CD4-positive, CD25-positive, alpha-beta regulatory T cell (primary cell): Measurements from ENCODE around the gene AQP12B. TPM values are rescaled to one million over a fixed set of nuclear protein-coding genes. Genes with fewer than 3 reads are reported as not detected.

Experiments
- ATAC-seq, 2 donors: fragments of 150-1000 bp; cut with Tn5 transposase; one replicate each; pipeline ENCODE4 v1.10.0; 2021; ENCODE audit warnings: low read depth in 2 of 2, moderate number of reproducible peaks in 2 of 2, moderate library complexity in 1 of 2
- DNase-seq, 3 donors: peaks; one replicate each; pipeline versions ENCODE4 v3.0.0 to v3.0.0-alpha.2; 2012 to 2022; ENCODE audit warnings: mixed read lengths in 1 of 3
- H3K27ac ChIP-seq: one replicate; pipeline ENCODE4 v1.7.0; 2013; ENCODE audit warnings: mild to moderate bottlenecking, low read length; ENCODE audit not compliant: insufficient read depth, poor library complexity, severe bottlenecking
- H3K27me3 ChIP-seq: one replicate; pipeline ENCODE4 v1.7.0; 2013; ENCODE audit warnings: low read length; ENCODE audit not compliant: control insufficient read depth, insufficient read depth
- H3K36me3 ChIP-seq: one replicate; pipeline ENCODE4 v1.7.0; 2013; ENCODE audit warnings: mild to moderate bottlenecking, low read length, moderate library complexity; ENCODE audit not compliant: control insufficient read depth, insufficient read depth
- H3K4me1 ChIP-seq: 2 replicates; pipeline ENCODE4 v1.7.0; 2013; ENCODE audit warnings: mild to moderate bottlenecking, low read length; ENCODE audit not compliant: insufficient read depth, control insufficient read depth, poor library complexity, severe bottlenecking
- H3K4me3 ChIP-seq: one replicate; pipeline ENCODE4 v1.7.0; 2013; ENCODE audit warnings: low read depth, mild to moderate bottlenecking, low read length, moderate library complexity
- H3K9me3 ChIP-seq, 2 experiments: 1 replicate in 1 of 2; 2 replicates in 1 of 2; pipeline ENCODE4 v1.7.0; 2013; ENCODE audit warnings: low read length in 2 of 2, mild to moderate bottlenecking in 1 of 2, moderate library complexity in 1 of 2; ENCODE audit not compliant: control insufficient read depth in 2 of 2
- H3K27ac Mint-ChIP-seq, 3 donors: one replicate each; pipeline ENCODE4 v1.8.0; 2020 to 2022; ENCODE audit warnings: mild to moderate bottlenecking in 3 of 3, mixed read lengths in 3 of 3, moderate library complexity in 2 of 3
- H3K27me3 Mint-ChIP-seq: one replicate; pipeline ENCODE4 v1.8.0; 2022; ENCODE audit warnings: mild to moderate bottlenecking, mixed read lengths
- H3K36me3 Mint-ChIP-seq: one replicate; pipeline ENCODE4 v1.8.0; 2020; ENCODE audit warnings: mixed read lengths
- H3K4me1 Mint-ChIP-seq, 4 donors: one replicate each; pipeline ENCODE4 v1.8.0; 2020 to 2022; ENCODE audit warnings: mixed read lengths in 4 of 4, mild to moderate bottlenecking in 1 of 4
- H3K4me3 Mint-ChIP-seq, 4 donors: one replicate each; pipeline ENCODE4 v1.8.0; 2020 to 2022; ENCODE audit warnings: mild to moderate bottlenecking in 4 of 4, mixed read lengths in 4 of 4, moderate library complexity in 3 of 4
- H3K9me3 Mint-ChIP-seq, 7 donors: one replicate each; pipeline ENCODE4 v1.8.0; 2020 to 2022; ENCODE audit warnings: mixed read lengths in 7 of 7, mild to moderate bottlenecking in 3 of 7, moderate library complexity in 2 of 7
- polyA plus RNA-seq, 4 donors: library from polyadenylated mRNA; unstranded; fragments of 300-500 nt; fragmentation: Illumina TruSeq; gene quantifications; one replicate each; pipeline ENCODE4 v1.2.3, GENCODE V29; 2021
- total RNA-seq: library from RNA; stranded (reverse); gene quantifications from one replicate; pipeline ENCODE4 v1.2.3, GENCODE V29; 2022

Gene AQP12B
- total and polyA plus RNA-seq, 5 donors from 2014 or later = not detected

- Histone ChIP-seq H3K4me3 (no peak overlapping the region), H3K4me1 (no peaks in the 10 kb centered on the region), H3K9me3 (no peaks in the 10 kb centered on the region), H3K36me3 (no peaks in the 10 kb centered on the region), H3K27ac (no peak overlapping the region), H3K27me3 (no peaks in the 10 kb centered on the region)
- ATAC-seq (no peak), DNase-seq (no peak)
- Mint-ChIP-seq H3K9me3 (peaks cover 0 to 1% (median 0%) of the 10 kb centered on the region in 7 donors), H3K4me3 (no peak overlapping the region), H3K4me1 (peaks cover 0 to 2% (median 0%) of the 10 kb centered on the region in 4 donors), H3K27me3 (peaks cover 14% of the 10 kb centered on the region), H3K36me3 (no peaks in the 10 kb centered on the region), H3K27ac (no peak overlapping the region)
Measured at GRCh38 chr2:240644859-240645301, 37.8 kb downstream of the AQP12B start.

GRCh38 chr2:240644171-240644651, 38.5 kb downstream of the AQP12B start:
- Histone ChIP-seq H3K36me3 (no peaks in the 10 kb centered on the region), H3K9me3 (no peaks in the 10 kb centered on the region), H3K4me3 (no peak overlapping the region), H3K4me1 (no peaks in the 10 kb centered on the region), H3K27ac (no peak overlapping the region), H3K27me3 (no peaks in the 10 kb centered on the region)
- Mint-ChIP-seq H3K27ac (no peak overlapping the region), H3K36me3 (no peaks in the 10 kb centered on the region), H3K4me3 (no peak overlapping the region), H3K4me1 (peaks cover 0 to 2% (median 0%) of the 10 kb centered on the region in 4 donors), H3K27me3 (peaks cover 9% of the 10 kb centered on the region), H3K9me3 (peaks cover 0 to 1% (median 0%) of the 10 kb centered on the region in 7 donors)
- DNase-seq (no peak), ATAC-seq (no peak)

DNA sequence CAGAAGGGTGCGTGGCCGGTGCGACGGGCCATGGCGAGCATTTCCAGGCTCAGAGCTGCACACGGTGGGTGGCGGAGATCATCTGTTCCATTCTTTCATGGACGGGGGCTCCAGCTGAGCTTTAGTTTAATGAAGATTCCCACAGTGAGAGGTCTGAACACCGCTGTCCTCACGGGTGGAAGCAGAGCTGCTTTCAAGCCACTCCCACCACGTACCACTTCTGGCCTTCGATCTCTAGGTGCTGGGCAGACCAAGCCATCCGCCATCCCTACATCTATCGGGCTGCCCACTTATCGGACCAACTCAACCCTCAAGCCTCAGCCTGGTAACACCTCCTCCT, 38.9 kb downstream of the AQP12B start:
- DNase-seq (no peak), ATAC-seq (no peak)
- peaks cover 5% of the 10 kb centered on the region for H3K27me3 Mint-ChIP-seq
- H3K27ac Mint-ChIP-seq = no peak overlapping the region
- peaks cover 0 to 1% (median 0%) of the 10 kb centered on the region in 7 donors for H3K9me3 Mint-ChIP-seq
- H3K4me1 Mint-ChIP-seq = peaks cover 0 to 2% (median 0%) of the 10 kb centered on the region in 4 donors
- Histone ChIP-seq H3K4me1 (no peaks in the 10 kb centered on the region), H3K27me3 (no peaks in the 10 kb centered on the region), H3K9me3 (no peaks in the 10 kb centered on the region), H3K27ac (no peak overlapping the region), H3K36me3 (no peaks in the 10 kb centered on the region), H3K4me3 (no peak overlapping the region)
- no peaks in the 10 kb centered on the region for H3K36me3 Mint-ChIP-seq
- no peak overlapping the region for H3K4me3 Mint-ChIP-seq

- Mint-ChIP-seq H3K9me3 (peaks cover 0 to 1% (median 0%) of the 10 kb centered on the region in 7 donors), H3K27ac (no peak overlapping the region), H3K4me3 (no peak overlapping the region), H3K36me3 (no peaks in the 10 kb centered on the region), H3K4me1 (peaks cover 0 to 2% (median 0%) of the 10 kb centered on the region in 4 donors), H3K27me3 (no peaks in the 10 kb centered on the region)
- Histone ChIP-seq H3K27me3 (no peaks in the 10 kb centered on the region), H3K36me3 (no peaks in the 10 kb centered on the region), H3K9me3 (no peaks in the 10 kb centered on the region), H3K4me1 (no peaks in the 10 kb centered on the region), H3K27ac (no peak overlapping the region), H3K4me3 (no peak overlapping the region)
- DNase-seq (no peak), ATAC-seq (no peak)
Measured at GRCh38 chr2:240643093-240643810, 39.4 kb downstream of the AQP12B start.

DNA sequence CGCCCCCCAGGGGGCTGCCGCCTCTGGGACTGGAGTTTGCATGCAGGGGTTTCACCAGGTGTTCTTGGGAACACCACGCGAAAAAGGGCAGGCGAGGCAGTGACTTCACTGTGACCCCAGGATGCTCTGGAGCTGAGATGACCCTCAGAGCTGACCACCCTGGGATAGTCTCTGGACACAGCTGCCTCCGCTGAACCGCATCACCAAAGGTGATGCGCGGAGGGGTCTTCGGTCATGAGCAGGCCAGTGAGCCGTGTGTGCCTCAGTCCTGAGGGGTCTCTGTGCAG, 39.9 kb downstream of the AQP12B start:
- H3K9me3 ChIP-seq = no peaks in the 10 kb centered on the region
- ATAC-seq (no peak), DNase-seq (no peak)
- no peak overlapping the region for H3K27ac ChIP-seq
- Mint-ChIP-seq H3K4me1 (peaks cover 0 to 2% (median 0%) of the 10 kb centered on the region in 4 donors), H3K36me3 (no peaks in the 10 kb centered on the region), H3K27me3 (no peaks in the 10 kb centered on the region), H3K9me3 (peaks cover 0 to 1% (median 0%) of the 10 kb centered on the region in 7 donors), H3K27ac (no peak overlapping the region), H3K4me3 (no peak overlapping the region)
- H3K4me1 ChIP-seq = no peaks in the 10 kb centered on the region
- H3K4me3 ChIP-seq = no peak overlapping the region
- no peaks in the 10 kb centered on the region for H3K27me3 ChIP-seq
- H3K36me3 ChIP-seq = no peaks in the 10 kb centered on the region

DNA sequence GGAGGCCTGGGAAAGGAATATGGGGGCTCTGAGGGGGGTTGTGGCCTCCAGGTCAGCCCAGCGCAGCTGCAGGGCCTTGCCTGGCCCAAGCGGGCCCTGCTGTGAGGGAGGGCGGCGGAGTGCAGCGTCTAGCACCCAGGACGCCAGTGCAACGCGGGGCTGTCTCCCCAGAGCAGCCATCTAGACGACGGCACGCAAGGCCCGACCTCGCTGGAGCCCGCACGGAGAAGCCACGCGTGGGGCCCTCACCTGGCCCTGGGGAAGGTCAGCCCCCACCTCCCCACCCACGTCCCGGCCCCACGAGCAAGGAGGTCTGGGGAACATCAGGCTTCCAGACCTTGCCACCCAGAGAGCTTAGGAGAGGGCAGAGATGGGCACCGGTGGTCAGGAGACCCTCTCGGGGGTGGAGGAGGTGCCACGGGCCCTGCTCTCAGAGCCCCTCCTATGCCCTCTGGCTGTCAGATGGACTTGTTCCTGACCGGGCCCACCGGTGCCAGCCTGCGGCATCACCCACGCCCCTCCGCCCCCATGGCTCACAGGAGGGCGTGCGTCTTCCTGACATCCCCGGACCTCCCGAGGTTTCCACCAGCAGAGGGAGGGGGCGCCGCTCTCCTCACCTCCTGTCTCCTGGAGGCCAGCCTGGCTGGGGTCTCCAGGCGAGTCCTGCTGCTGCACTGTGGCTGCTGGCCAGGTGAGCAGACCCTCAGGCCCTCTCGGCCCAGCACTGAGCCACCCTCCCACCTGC, 40.5 kb downstream of the AQP12B start:
- no peaks in the 10 kb centered on the region for H3K9me3 ChIP-seq
- Mint-ChIP-seq H3K36me3 (no peaks in the 10 kb centered on the region), H3K27ac (no peak overlapping the region), H3K9me3 (peaks cover 0 to 1% (median 0%) of the 10 kb centered on the region in 7 donors), H3K27me3 (no peaks in the 10 kb centered on the region), H3K4me1 (no peaks in the 10 kb centered on the region), H3K4me3 (no peak overlapping the region)
- H3K4me3 ChIP-seq = no peak overlapping the region
- ATAC-seq (no peak), DNase-seq (no peak)
- no peaks in the 10 kb centered on the region for H3K36me3 ChIP-seq
- H3K4me1 ChIP-seq = no peaks in the 10 kb centered on the region
- H3K27me3 ChIP-seq = no peaks in the 10 kb centered on the region
- H3K27ac ChIP-seq = no peak overlapping the region

DNA sequence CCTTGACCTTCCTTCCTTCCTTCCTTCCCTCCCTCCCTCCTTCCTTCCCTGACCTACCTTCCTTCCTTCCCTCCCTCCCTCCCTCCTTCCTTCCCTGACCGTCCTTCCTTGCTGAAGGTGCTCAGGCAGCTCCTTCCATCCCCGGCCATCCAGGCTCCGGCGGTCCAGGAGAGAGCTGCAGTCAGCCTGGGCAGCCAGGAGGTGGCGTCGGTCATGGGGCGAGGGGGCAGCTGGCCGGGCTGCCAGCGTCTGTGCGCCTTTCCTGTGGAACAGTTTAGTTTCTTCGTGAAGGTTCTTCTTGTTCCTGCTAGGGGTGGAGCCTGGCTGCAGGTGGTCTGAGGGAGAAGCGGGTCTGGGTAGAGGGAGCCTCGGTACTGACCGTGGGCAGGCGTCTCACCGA, 41.7 kb downstream of the AQP12B start:
- no peaks in the 10 kb centered on the region for H3K27me3 Mint-ChIP-seq

More for the DNA sequence above, 41.7 kb downstream of the AQP12B start:
- Mint-ChIP-seq H3K4me1 (no peaks in the 10 kb centered on the region), H3K4me3 (no peak overlapping the region), H3K27ac (no peak overlapping the region), H3K9me3 (peaks cover 0 to 1% (median 0%) of the 10 kb centered on the region in 7 donors), H3K36me3 (no peaks in the 10 kb centered on the region)
- Histone ChIP-seq H3K9me3 (no peaks in the 10 kb centered on the region), H3K4me1 (no peaks in the 10 kb centered on the region), H3K4me3 (no peak overlapping the region), H3K27me3 (no peaks in the 10 kb centered on the region), H3K27ac (no peak overlapping the region), H3K36me3 (no peaks in the 10 kb centered on the region)
- ATAC-seq (no peak), DNase-seq (no peak)
